ENCODE data around the gene MYOM3. TPM values are rescaled to one million over a fixed set of nuclear protein-coding genes. Genes with fewer than 3 reads are reported as not detected.

MYOM3 gene
- total and polyA plus RNA-seq, 2 of the 13 experiments (the other 11 are each of a cell fraction or from before 2014, with no cell fraction given): 5.8 to 15.3 TPM

GRCh38 chr1:24021403-24022266 lies 90.3 kb downstream of the MYOM3 start (continued):
- TF ChIP-seq MLXIP (CRISPR knock-in tag; IDR thresholded peaks at IDR 0.05; ENCODE audit: borderline replicate concordance) (no peak), FOXA1 (IDR thresholded peaks at IDR 0.05) (peak; percentile 56; the same call in 1 of the 2 replicates), FOXA1 (CRISPR knock-in tag; IDR thresholded peaks at IDR 0.05) (peak; percentile 87), MTERF4 (CRISPR knock-in tag; IDR thresholded peaks at IDR 0.05) (no peak), ZNF550 (CRISPR knock-in tag; IDR thresholded peaks at IDR 0.05; ENCODE audit: borderline replicate concordance) (no peak), KDM2A (CRISPR knock-in tag; IDR thresholded peaks at IDR 0.05; ENCODE audit: borderline replicate concordance, low read depth) (peak; percentile 37; the same call in 1 of the 2 replicates), SAP130 (CRISPR knock-in tag; IDR thresholded peaks at IDR 0.05; ENCODE audit: low read depth) (peak; percentile 92), HOXD1 (CRISPR knock-in tag; IDR thresholded peaks at IDR 0.05) (no peak), ARID3A (IDR thresholded peaks at IDR 0.05; ENCODE audit: low read depth, low read length) (peak; percentile 39; the same call in 1 of the 2 replicates), GTF3A (CRISPR knock-in tag; conservative IDR thresholded peaks at IDR 0.05) (no peak), ESRRA (CRISPR knock-in tag; IDR thresholded peaks at IDR 0.05; ENCODE audit: low read depth) (peak; percentile 11; the same call in 1 of the 2 replicates), CREM (IDR thresholded peaks at IDR 0.05) (peak; percentile 94), CREM (CRISPR knock-in tag; IDR thresholded peaks at IDR 0.05) (no peak), KDM3A (CRISPR knock-in tag; IDR thresholded peaks at IDR 0.05; ENCODE audit: low read depth) (0 out of 2 replicates have a peak, but pooled peaks have one; percentile 41), HNF4A (CRISPR knock-in tag; IDR thresholded peaks at IDR 0.05) (peak; percentile 95), TIGD3 (CRISPR knock-in tag; IDR thresholded peaks at IDR 0.05; ENCODE audit: borderline replicate concordance) (no peak; the same call in 1 of the 2 replicates), ZNF510 (CRISPR knock-in tag; IDR thresholded peaks at IDR 0.05; ENCODE audit: low read depth) (0 out of 2 replicates have a peak, but pooled peaks have one; percentile 71), MIXL1 (CRISPR knock-in tag; IDR thresholded peaks at IDR 0.05) (peak; percentile 94), JDP2 (CRISPR knock-in tag; IDR thresholded peaks at IDR 0.05; ENCODE audit: borderline replicate concordance) (no peak), EP300 (IDR thresholded peaks at IDR 0.05; ENCODE audit: low read depth in 2 of 2, low read length in 2 of 2) (peak; percentile 90 to 98; a peak in 3 of 4 replicates), EP300 (CRISPR knock-in tag; IDR thresholded peaks at IDR 0.05; ENCODE audit: borderline replicate concordance) (peak; percentile 97), MYPOP (CRISPR knock-in tag; IDR thresholded peaks at IDR 0.05) (no peak; the same call in none of the 2 replicates)

Measured in HepG2 (cell line).